ENCODE data around the gene GPATCH2L.

GRCh38 chr14:76143642-76144041, 8.1 kb upstream of the GPATCH2L start:
- no peak for TF ChIP-seq CTCF (IDR thresholded peaks at IDR 0.05)
- TF ChIP-seq POLR2A (IDR thresholded peaks at IDR 0.05), result no peak

All from thyroid gland (tissue), 4 donors.